A673 (cell line): ENCODE results near the gene MLNR.

Experiments
- CTCF ChIP-seq: fragments of 300-800, 200-600 bp; sonication (generic); conservative IDR thresholded peaks from 2 replicates; pipeline ENCODE4 v1.5.1; 2017; ENCODE audit warnings: low read depth, mild to moderate bottlenecking, antibody characterized with exemption, low read length, moderate library complexity, mixed read lengths
- EZH2 ChIP-seq: fragments of 200-600 bp; sonication (generic); IDR thresholded peaks from 2 replicates; pipeline ENCODE4 v1.6.1; 2017; ENCODE audit warnings: borderline replicate concordance, low read depth, mild to moderate bottlenecking, mixed read lengths, antibody characterized with exemption, low read length; ENCODE audit not compliant: poor library complexity, severe bottlenecking

GRCh38 chr13:49185264-49185663 lies 34.9 kb upstream of the MLNR start:
- TF ChIP-seq CTCF (no peak), EZH2 (no peak)
